HL-60 (cell line): ENCODE measurements around the gene AKNAD1.

ENCODE experiments used
- CTCF ChIP-seq: IDR thresholded peaks from one replicate; pipeline ENCODE4 v1.5.1; 2011; ENCODE audit warnings: low read length, control low read depth, inconsistent platforms; ENCODE audit not compliant: insufficient read depth
- GABPA ChIP-seq: IDR thresholded peaks from 2 replicates; pipeline ENCODE4 v1.6.1; 2012; ENCODE audit warnings: low read depth
- POLR2AphosphoS5 ChIP-seq: IDR thresholded peaks from 2 replicates; pipeline ENCODE4 v1.6.1; 2012; ENCODE audit warnings: low read depth
- REST ChIP-seq: IDR thresholded peaks from 2 replicates; pipeline ENCODE4 v1.6.1; 2012; ENCODE audit warnings: low read depth; ENCODE audit not compliant: insufficient replicate concordance

GRCh38 chr1:108871050-108871724 is 14.3 kb upstream of the AKNAD1 start:
- TF ChIP-seq CTCF (no peak), GABPA (no peak), REST (no peak), POLR2AphosphoS5 (no peak)
